HG03354 (cell line): ENCODE data around the gene CD58.
"Not testable (repeated sequence)": the region's sequence is repeated elsewhere in the genome, so short reads cannot be mapped to it uniquely, and the experiment has no call there.

Experiments
- ATAC-seq: cut with Tn5 transposase; IDR thresholded peaks from one replicate; pipeline ENCODE4 v1.9.1; 2021; ENCODE audit warnings: mild to moderate bottlenecking; ENCODE audit not compliant: unreplicated experiment, poor library complexity, severe bottlenecking

The CD58 gene

DNA sequence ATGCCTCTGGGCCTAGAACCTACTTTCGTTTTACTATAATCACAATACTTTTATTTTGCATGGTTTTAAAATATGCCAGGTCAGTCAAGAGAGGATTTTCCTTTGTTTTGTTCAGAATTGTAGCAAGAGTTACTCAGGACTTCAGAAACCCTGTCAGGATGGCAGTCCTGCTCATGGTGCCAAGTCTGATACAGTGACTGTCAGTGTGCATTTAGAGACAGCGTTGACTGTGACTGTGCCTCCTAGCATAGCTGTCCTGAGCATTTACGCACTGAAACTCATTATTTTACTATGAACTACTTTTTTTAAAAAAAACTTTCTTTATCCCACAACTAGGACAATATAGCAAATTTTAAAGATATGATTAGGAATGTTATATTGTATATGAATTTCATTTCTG is 23.2 kb upstream of the CD58 start:
- ATAC-seq: not testable (repeated sequence)

DNA sequence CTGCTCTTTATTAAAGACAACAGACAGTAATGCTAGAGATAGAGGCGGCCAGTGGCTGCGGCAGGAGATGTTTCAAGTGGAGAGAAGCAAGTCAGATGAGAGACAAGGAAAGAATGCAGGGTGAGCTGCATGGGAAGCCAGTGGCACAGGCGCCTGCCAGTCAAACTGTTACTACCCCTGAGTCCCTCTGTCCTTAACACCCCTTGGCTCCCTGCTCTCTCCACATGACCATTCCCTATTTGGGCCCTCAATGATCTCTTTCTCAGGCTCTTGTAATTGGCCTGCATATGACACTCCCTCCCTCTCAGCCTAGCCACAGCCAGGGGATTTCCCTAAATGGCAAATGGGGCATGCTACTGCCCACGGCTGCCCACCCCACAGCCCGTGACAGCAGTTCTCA is 22.6 kb upstream of the CD58 start:
- not testable (repeated sequence) for ATAC-seq

DNA sequence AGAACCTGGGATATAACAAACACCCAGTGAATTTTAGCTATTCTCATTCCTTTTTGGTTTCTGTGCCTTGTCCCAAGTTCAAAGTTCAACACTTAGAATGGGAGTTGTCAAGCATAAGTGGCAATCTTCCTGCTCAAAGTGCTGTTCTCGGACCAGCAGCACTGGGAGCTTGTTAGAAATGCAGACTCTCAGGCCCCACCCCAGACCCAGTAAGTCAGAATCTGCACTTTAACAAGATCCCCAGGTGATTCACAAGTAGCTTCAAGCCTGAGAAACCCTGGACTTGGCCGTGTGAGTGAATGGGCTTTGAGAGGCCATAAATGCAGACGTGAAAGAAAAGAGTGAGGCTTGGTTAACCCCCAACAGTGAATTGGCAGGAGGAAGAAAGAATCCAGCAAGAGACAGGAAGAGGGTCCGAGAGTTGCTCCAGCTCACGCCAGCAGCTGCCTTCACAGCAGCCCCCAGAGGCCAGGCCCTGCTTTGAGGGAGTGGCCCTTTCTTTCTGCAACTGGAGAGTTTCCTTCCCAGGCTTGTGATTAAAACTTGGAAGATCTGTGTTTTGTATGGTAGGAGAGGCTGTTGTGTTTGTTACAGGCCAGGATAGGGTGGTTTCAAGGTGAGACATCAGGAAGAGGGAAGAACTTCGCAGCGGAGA is 21.3 kb upstream of the CD58 start:
- not testable (repeated sequence) for ATAC-seq

DNA sequence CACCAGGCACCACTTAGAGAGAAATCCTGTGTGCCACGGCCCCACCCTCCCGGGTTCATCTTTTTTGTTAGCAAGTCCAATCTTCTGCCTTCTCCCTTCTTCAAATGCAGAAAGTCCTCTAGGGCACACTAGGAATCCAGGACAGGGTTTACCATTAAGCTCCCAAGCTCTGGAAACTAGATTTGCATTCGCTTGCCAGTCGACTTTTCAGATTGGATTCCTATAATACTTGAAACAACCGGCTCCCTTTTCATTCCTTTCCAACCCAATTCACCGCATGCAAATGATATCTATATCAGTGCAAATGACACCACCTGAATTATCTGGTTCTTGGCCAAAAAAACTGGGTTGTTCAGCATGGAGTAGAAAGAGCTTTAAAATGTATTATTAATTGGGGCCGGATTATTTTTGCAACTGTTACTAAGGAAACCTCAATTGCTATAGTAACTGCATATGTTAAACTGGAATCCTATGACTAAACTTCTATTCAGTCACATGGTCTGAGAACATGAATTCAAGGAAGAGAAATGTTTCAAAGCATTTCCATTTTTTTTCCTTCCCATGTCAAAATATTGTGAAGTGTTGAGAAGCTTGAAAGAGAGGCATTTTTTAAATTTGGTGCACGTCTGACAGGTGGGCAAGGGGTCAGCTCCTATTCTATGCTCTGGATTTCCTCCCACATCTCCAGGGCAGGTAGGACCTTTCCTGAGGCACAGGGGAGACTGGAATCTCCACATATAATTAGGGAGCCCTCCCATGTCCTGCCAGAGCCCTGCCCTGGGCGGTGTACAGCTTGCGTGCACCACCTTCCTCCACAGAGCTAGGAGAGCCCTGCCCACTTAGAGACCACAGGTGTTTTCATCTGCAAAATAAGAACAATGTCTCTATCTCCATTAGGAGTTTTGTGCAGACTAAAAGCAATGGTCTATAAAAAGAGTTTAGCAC is 20.5 kb upstream of the CD58 start:
- ATAC-seq: not testable (repeated sequence)

DNA sequence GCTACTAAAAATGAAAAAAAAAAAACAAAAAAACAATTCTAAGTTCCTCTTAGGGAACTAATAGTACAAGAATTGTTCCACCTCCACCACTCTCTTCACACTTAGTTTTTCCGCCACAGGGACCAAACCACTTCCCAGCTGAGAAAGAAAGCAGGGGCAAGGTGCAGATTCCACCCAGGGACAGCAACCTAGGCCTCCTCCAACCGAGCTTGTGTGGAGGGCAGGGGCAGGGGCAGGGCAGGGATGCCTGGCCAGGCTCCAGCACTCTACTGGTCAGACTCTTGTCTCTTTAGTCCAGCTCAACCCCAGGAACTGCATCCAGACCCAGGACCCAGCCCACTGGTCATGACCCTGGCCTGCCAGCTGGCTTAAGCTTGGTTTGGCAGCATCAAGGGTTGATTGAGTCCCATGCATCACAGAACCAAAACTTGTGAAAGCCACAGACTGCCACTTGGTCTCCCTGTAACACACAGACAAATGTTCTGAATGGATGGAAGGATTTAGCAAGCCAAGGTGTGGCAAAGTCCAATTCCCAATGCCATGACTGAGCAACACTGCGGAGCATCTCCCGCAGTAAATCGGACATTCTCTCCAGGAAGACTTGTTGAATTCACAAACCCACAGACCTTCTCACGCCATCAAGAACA is 19.7 kb upstream of the CD58 start:
- ATAC-seq: not testable (repeated sequence)

DNA sequence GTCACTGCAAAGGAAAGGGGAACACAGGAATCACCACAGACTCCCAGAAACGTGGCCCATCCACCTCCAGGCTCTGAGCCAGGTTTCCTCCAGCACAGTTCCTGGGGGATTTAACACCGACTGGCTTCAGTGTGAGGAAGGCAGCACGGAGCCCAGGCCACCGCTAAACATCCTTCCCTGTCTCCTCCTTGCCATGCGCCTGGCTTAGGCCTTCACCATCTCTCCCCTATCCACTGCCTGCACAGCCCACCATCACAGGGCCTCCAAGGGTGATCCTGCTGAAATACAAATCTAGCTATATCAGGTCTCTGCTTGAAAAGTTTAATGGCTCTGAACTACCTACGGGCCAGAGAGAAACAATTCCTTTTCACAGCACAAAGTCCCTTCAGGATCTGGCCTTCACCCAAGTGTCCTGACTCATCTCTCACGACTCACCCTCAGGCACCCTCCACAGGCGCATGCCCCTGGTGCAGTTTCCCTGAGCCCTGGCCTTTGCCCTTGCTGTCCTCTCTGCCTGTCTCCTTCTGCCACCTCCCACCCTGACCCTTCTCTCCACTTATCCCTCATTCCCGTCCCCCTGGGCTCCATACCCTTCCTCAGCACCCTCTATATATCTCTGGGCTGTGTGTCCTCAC is 18.4 kb upstream of the CD58 start:
- not testable (repeated sequence) for ATAC-seq

DNA sequence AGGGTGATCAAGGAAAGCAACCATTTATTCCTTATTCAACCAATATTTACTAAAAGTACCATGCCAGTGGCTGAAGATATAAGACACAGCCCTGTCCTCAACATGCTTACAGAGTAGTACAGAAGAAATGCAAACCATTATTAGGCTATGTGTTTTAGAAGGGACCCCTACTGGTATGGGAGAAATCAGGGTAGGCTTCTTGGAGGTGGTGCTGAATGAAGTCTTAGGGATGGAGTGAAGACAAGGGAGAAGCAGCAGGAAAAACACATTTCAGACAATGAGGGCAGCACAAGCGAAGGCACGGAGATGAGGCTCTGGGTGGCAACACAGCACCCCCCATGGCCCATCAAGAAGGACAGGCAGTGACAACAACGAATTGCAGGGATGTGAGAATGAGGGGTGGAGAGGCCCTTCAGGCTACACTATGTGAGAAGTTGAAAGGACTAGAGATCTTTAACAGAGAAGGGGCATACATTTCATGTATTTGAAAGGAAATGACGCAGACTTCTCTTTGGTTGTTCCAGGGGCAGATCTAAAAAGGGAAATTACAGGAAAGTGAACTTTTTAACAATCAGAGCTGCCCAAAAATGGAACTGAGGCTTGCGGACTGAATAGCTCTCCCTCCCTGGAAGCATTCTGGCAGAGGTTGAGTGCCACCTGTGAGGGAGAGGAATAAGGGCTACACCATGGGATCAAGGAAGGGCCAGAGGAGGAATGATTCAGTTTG is 16.8 kb upstream of the CD58 start:
- ATAC-seq: no peak

DNA sequence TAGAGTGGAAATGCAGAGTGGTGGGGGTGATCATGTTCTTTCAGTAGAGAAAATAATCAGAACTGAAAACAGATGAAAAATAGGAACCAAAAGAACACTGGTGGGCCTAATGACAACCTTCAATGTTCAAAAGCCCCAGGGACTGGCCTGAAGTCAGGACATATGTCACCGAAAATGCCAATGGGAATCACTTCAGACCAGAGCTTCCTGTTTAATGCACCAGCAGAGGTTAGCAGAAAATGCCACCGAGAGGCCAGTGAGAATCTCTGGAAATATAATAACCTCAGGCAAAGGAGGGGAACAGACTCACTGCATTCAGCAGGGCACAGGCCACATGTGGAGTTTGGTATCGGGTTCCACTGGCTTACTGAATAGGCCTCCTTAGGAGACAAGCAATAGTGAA is 15.9 kb upstream of the CD58 start:
- ATAC-seq: peak; percentile 52

DNA sequence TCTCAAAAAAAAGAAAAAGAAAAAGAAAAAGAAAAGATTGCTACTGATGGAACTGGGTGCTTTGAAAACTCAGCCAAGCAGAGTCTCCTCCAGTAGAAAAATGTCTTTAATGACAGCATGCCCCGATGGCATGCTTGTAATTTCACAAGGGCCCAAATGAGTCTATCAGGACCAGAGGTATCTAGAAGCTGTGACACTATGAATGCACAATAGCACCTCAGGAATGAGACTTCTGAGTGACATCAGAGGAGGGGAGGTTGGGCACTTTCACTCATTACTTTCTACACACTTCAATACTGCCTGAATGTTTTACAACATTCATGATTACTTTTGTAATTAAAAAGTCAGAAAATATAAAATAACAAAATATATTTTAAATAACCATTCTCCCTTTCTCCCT is 15.1 kb upstream of the CD58 start:
- no peak for ATAC-seq

DNA sequence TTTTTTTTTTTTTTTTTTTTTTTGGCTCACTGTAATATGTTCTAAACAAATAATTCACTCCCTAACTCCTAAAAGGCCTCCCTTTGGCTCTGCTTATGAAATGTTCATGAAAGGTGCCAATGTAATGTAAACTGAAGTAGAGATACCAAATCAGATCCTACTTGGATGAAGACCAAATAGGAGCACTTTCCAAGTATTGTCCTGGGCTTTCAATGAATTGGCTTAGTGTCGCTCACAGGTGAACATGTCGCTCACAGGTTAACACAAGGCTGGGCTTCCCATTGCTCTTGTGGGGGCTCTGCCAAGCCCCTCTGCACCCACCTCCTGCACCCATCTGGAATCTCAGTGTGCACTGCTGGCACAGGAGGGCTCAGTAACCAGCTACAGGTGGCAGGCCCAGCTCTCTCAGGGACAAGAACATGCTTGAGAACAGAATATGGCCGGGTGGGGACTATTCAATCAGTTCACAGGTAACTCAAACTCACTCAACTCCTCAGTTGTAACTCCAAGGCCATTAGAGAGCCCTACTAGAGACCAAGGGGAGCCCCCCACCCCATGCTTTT is 10.6 kb upstream of the CD58 start:
- no peak for ATAC-seq

DNA sequence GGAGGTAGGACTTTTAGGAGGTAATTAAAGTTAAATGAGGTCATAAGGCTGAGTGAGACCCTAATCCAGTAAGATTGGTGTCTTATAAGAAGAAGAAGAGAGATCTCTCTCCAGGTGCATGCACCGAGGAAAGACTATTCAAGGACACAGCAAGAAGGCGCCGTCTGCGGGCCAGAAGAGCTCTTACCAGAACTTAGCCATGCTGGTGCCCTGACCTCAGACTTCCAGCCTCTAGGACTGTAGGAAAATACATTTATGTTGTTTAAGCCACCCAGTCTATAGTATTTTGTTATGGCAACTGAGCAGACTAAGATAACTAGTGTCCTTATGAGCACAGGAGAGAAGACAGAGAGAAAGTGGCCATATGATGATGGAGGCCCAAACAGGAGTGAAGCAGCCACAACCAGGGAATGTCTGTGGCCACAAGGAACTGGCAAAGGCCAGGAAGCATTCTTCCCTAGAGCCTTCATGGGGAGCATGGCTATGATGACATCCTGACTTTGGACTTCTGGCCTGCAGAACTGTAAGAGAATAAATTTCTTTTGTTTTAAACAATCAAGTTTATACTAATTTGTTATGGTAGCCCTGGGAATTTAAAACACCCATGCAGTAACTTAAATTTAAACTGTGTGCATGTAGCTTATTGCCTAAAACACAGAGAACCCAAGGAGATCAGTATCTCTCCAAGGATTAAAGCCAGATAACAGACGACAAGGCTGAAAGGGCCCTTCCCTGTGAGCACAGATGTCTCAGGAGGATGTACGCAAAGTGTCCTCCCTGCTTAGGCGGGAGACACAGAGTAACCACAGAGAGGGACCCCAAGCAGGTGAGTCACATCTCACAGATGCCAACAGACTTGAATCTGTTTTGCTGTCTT is 9.9 kb upstream of the CD58 start:
- ATAC-seq: no peak

DNA sequence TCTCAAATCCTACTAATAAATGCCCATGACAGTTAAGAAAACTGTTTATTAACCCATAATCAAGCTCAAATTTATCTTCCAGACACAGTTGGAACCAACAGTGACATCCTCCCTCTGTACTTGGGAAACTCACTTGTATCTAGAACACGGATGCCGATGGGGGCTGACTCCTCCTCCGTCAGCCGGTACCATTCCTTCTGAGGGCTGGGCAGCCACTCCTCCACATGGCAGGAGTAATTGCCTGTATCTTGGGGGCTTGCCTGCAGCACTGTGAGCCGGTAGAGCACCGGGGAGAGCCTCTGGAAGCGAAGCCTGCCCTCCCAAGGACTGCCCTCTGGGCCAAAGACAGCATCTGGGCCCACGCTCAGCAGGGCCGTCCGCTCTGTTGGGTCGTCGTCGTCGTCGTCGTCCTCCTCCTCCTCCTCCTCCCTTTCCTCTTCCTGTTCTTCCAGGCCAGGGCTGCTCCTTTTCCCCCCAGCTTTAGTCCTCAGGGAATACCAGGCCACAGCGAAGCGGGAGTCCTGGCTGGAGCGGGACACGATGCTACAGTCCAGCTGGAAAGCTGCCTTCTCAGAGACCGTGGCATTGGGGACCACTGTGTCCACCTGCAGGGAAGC is 8.5 kb upstream of the CD58 start:
- ATAC-seq: no peak

DNA sequence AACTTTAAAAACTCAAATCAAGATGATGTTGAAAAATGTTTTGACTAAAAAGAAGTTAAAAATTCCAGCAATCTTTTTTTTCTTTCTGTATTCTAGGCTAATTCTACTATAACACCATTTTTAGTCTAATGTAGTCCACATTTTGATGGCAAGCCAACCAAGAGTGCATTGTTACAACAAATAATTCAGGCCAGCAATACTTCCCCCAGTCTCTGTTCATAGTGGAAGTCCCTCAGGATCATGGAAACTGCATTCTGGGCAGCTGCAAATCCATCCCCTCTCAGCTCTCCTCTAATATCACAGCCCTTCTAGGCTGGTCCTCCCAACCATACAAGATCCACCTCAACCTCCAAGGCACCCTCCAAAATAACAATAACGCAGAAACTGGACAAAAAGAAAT is 7.8 kb upstream of the CD58 start:
- no peak for ATAC-seq

DNA sequence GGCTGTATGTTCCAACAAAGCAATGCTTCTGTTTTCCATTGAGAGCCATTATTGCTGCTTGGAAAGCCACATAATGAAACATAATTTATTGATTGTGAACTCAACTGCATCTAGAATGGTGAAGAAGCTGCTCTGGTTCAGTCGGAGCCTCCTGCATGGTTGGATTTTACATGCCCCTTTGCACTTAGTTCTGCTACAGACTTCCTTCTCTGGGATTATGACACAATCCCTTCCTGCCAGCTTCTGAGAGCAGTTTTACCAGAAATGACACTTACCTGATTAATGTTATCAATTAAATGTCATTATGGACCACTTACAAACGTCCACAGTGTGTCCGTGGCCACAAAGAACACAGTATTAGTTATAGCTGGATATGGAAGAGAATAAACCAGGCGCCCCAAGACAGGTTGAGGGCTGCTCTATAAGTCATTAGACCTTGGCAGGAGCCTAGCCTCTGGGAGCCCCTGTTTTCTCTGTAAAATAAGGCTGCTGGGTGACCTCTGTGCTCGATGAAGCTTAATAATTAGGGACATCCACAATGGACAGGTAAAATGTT is 7.0 kb upstream of the CD58 start:
- no peak for ATAC-seq

DNA sequence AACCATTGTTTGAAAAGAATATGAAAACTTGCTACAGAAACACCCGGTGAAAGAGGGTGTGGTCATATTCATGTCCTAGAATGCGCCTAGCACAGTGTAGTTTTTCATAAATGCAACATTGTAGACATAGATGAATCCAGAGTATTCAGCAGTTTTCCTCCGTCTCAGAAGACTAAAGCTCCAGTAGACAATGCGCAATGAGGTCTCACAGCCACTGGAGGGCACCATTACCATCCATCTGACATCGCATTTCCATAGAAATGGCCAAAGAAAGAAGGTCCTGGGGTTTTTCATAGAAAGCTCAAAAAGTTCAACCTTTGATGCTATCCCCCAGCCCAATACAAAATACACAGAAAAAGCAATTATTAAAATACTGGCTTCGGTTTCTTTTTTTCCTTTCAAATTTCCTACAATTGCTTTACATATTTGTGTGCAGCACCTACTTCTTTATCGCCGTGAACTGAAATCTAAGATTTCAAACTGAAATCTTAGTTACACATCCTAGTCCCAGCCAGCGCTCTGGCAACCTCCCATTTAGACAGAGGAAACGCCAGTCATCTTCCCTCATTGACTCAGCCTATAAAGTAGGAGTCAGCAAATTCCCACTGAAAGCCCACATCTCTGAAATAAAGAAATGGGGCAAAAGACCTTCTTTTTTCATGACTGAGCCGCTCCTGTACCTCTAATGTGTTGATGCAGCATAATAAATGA is 3.9 kb upstream of the CD58 start:
- no peak for ATAC-seq

DNA sequence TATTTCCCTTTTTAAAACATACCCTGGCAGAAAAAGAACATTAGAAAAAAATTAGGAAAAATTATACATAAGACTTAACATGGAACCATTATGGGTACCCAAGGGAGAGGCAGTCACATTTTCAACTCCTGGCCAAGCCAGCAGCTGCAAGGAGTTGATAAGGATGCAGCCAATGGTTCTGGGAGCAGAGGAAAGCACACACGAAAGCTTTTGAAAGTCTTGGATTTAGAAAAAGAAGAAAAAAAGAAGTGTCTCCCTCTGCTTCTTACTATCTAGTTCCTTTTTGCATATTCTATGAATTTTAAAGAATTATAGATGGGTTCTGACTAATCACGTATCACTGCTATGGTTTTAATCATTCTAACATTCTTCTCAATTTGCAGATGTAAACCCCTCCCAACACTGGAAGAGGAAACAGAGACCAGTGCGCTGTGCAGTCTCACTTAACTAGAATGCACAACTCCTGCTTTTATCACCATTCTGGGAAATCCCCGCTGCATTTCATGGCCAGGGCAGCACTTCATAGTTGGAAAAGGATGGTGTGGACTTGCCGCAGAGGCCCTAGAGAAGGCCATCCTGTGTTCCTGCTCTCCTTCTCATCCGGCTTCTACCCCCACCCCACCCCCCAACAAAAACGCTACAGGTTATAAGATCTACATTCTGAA is 2.7 kb upstream of the CD58 start:
- ATAC-seq: no peak
